GM19452 (cell line): ENCODE results near the gene CCDC63.
"Not testable (repeated sequence)": the region's sequence is repeated elsewhere in the genome, so short reads cannot be mapped to it uniquely, and the experiment has no call there.

Experiments
- ATAC-seq: cut with Tn5 transposase; IDR thresholded peaks from one replicate; pipeline ENCODE4 v1.9.1; 2021; ENCODE audit not compliant: unreplicated experiment

Gene CCDC63

DNA sequence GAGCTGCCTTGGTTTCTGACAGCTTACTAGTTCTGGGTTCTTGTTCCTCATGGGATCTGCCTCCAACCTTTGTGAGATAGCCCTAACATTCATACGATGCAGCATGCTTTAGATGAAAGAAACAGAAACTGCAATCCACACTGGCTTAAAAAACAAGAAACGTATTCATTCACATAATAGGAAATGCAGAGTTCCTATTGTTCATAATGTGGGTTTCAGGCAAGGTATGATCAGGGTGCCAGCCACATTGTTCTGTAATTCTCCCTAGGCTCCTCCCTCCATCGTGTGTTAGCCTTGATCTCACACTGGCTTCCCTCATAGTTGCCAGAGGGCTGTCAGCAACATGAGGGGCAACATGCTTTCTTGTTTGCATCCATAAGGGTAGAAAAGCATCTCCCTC is 2.7 kb upstream of the CCDC63 start:
- no peak for ATAC-seq

DNA sequence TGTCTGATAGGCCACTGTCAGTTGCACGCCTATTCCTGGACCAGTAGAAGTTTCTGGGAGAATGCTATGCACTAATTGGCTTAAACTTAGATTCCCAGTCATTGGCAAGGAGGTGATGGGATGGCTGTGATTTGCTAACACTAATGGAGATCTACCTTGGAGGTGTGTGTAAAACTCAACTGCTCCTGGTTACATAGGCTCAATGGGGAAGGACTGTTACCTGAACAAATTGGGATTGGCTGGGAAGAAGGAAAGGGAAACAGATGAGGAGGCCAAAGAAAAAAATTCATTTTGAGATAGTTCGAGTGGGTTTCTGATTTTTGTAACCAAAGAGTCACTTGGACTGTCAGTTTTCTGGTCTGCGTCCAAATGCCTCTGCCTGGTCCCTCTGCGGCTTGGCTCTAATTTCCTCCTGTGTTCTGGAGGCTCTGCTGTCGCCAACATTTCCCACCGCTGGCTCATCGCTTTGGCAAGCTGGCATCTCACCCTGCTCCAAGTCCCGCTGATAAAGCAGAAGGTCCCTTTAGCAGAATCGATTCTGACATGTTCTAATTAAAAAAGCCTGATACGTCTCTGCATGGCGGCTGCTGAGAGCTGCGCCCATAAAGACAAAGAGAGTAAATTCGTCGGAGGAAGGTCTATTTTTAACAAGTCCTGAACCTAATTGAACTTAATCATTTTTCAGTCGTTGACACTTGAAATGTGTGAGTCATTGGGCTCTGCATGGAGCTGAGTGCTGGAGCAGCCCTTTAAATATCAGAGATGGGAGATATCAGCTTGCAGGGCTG is 2.0 kb upstream of the CCDC63 start:
- no peak for ATAC-seq

DNA sequence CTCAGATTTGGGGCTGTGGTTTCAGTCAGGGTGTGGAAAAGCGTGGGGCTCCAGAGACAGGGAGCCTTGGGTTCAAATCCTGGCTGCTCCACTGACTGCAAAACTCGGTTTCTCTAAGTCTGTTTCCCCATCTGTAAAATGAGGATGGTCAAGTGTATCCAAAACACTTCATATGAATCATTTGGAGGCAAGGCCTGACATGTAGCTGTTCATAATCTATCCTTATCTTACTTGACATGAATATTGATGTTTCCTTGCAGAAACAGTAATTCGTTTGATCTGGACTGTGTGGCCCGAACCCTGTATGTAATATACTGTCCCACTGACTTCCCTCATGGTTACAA is 1.5 kb upstream of the CCDC63 start:
- ATAC-seq: no peak

DNA sequence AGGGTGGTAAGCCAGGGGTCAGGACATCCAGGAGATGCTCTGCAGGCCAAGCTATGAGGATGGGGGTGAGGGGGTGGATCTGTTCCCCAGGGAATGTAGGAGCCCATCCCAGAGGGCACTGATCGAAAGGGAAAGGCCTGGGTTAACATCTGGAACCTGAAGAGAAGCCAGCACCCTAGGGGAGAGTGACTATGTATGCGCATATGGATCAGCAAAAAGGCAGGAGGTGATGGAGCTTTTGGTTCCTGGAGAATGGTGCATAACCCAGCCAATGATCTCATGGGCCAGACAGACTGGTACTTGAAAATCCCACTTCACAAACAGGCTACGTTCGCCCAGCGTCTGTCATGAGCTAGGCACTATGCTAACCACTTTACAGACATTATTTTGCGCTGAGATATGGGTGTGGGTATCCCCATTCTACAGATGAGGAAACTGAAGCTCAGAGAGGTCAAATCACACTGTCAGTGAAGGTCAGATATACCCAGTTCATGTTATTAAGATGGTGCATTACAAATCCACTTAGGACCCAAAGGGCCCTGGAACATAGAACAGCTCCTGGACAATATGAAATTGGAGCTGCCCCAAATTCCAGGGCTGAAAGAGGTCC is 1.6 kb downstream of the CCDC63 start:
- ATAC-seq: no peak

DNA sequence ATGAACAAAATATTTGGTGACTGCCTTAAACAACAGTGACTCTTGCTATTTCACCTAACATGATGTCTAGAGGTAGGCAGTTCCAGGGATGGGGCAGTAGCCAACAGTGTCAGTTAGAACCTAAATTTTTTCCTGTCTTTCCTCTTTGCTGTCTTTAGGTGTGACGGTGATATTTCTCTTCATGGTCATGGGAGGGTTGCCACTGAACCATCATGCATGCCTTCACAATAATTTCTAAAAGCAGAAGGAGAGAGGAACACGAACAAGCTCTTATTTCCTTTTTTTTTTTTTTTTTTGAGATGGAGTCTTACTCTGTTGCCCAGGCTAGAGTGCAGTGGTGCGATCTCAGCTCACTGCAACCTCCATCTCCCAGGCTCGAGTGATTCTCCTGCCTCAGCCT is 2.4 kb downstream of the CCDC63 start:
- ATAC-seq: no peak

DNA sequence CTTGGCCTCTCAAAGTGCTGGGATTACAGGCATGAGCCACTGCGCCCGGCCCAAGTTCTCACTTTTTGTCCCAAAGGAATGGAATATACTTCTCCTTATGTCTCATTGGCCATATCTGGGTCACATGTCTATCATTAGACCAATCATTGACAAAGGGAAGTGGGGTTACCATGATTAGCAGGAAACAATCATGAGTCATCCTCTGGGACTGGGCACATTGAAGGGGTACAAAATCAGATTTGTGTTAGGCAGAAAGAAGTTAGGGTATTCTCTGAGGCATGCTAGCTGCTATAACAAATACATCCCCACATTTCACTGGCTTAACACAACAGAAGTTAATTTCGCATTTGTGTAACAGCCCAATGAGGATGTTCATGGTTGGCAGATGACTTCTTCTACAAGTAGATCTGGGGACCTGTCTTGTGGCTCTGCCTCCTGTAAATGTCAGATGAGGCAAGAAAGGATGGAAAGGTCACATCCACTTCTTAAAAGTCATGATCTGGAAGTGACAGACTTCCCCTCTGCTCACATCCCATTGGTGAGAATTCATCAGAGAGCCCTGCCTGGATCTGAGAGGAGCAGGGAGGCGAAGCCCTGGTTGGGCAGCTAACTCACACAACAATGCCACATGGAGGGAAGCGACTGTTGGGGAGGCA is 3.1 kb downstream of the CCDC63 start:
- no peak for ATAC-seq

DNA sequence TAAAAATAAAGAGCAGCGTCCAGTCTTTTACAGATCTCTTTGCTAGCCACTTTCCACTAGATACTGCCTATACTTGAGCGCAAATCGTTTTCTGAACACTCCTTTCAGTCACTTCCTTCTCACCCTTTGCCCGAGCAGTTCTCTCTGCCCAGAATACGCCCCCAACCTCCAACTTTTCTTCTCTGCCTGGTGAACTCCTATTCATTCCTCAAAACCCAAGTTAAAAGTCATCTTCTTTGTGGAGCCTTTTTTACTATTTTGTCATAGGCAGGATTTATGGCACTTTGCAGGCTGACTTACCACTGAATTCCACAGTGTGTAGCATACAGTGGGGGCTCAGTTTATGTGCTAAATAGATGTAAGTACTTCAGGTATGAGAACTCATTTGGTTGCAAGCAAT is 4.0 kb downstream of the CCDC63 start:
- no peak for ATAC-seq

DNA sequence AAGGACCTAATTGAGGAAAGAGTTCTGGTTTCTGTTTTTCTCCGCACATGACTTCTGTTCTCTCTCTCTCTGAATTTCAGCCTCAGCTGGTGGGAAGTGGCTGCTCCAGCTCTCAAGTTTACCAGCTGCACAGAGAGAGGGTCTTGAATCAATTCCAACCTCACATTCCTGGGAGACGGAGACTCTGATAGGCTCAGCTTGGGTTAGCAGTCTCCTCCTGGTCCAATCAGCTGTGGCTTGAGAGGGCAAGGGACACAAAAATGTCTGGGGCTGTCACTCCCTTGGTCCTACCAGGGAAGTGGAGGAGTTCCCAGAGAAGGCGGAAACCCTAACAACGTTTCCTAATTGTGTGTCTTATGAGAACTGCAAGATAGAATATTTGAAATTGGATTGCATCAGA is 7.0 kb downstream of the CCDC63 start:
- no peak for ATAC-seq

DNA sequence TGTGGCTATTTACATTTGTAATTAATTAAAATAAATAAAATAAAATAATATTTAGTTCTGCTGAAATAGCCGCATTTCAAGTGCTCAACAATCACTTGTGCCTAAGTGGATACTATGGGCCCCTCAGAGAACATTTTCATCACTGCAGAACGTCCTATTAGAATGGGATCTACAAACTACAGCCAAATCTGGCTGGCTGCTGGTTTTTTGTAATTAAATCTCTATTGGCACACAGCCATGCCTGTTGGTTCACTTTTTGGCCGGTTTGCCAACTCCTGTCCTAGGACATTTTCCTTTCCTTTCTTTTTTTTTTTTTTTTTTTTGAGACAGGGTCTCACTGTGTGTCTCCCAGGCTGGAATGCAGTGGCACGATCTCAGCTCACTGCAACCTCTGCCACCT is 9.8 kb downstream of the CCDC63 start:
- ATAC-seq: no peak

DNA sequence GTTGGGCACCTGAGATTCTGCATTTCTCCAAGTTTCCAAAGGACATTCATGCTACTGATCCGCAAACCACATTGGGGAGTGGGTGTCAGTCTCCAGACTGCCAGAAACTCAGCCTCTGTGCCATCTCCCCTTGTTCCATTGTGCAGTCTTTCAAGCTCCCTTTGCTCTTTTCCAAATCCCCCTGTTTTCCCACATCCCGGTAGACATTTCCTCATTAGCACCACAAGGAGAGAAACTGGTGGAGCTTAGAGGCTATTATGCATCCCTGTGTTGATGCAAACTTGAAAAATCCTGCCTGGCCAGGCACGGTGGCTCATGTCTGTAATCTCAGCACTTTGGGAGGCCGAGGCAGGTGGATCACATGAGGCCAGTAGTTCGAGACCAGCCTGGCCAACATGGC is 10.7 kb downstream of the CCDC63 start:
- ATAC-seq: no peak

DNA sequence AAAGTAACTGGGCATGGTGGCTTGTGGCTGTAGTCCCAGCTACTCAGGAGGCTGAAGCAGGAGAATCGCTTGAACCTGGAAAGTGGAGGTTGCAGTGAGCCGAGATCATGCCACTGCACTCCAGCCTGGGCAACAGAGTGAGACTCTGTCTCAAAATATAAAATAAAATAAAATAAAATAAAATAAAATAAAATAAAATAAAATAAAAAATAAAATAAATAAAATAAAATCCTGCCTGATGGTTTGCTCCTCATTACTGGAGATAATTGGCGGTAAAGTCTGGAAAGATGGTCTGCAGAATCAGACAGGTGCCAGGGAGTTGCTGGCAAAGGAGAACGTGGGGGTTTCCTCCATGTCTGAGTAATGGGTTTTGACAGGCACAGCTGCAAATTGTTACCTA is 11.2 kb downstream of the CCDC63 start:
- ATAC-seq: not testable (repeated sequence)

DNA sequence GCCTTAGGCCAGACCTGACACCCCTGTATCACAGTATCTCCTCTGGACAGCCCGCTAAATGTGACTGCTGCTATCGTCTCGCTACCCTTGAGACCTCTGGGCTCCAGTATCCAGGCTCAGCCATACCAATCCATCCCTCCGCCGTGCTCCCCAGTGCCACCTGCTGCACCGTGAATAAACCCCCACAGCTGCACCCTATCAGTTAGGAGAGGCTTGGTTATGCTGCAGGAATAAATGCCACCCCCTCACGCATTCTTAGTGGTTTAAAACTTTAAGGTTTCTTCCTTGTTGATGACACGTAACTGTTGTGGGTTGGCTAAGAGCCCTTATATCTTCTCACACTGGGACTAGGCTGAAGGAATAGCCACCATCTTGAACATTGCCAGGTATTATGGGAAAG is 12.1 kb downstream of the CCDC63 start:
- ATAC-seq: no peak

DNA sequence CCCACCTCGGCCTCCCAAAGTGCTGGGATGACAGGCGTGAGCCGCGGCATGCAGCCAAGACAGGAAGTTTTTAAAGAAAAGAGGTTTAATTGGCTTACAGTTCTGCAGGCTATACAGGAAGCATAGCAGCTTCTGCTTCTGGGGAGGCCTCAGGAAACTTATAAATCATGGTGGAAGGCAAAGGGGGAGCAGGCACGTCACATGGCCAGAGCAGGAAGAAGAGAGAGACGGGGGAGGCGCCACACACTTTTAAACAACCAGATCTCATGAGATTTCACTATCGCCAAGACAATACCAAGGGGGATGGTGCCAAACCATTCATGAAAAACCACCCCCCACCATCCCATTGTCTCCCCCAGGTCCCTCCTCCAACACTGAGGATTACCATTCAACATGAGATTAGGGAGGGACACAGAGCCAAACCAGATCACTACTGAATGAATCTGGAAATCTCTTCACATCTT is 14.1 kb downstream of the CCDC63 start:
- ATAC-seq: no peak

DNA sequence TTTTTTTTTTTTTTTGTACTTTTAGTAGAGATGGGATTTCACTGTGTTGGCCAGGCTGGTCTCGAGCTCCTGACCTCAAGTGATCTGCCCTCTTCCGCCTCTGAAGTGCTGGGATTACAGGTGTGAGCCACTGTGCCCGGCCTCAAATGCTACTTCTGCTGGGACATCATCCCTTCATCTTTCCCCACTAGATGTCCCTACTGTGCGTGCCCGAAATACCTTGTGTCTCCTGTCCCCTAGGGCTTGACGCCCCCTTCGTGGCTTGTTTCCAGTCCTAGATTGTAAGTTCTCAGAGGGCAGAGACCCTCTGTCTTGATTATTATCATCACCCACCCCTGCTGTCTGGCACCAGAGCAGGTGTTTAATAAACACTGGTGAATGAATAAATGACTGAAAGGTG is 14.9 kb downstream of the CCDC63 start:
- ATAC-seq: no peak

DNA sequence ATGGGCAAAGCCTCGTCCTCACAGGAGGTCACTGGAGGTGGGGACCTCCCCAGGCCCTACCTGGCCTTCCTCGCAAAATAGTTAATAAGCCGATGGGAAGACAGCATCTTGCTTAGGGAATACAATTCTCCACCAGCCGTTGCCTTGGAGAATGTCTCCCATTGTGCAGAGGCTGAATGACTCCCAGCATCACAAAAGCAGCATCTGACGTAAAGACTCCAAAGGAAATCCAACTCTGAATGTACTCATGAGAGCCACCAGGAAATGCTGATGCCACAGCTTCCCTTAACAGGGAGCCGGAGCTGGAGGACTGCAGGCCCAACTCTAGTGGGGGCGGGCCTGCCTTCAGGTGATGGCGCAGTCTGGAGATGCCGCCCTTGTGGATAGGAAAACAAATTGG is 15.5 kb downstream of the CCDC63 start:
- no peak for ATAC-seq

DNA sequence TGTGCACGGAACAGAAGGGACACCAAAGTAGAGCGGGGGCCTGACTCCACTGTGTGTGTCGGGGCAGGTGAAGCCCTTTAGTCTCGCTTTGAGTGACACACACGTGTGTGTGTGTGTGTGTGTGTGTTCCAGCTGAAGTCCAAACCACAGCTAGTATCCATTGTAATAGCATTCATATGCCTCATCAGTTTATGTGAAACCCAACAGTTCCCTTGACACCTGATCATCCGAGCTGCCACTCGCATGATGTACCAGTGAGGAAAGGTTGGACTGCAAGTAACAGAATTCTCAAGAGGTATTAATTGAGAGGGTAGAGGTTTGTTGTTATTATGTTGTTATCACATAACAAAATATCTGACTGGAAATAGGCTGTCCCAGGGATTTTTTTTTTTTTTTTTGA is 16.4 kb downstream of the CCDC63 start:
- ATAC-seq: no peak

DNA sequence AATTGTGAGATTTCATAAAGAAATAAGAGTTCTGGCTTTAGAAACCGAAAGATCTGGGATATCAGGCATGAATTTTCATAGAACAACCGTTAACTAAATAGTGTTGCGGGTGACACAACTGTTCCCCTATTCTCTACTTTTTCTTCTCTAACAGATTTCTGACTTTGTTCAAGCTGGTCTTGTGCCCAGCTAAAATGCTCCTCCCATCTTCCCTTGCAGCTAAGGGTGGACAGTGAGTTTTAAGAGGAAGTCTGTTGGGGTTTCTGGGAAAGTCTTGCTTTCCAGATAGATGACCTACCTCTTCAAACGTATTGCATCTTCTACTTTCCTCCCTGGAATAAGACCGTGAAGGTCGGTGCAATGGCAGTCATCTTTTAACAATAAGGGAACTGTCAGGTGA is 18.7 kb downstream of the CCDC63 start:
- ATAC-seq: no peak

DNA sequence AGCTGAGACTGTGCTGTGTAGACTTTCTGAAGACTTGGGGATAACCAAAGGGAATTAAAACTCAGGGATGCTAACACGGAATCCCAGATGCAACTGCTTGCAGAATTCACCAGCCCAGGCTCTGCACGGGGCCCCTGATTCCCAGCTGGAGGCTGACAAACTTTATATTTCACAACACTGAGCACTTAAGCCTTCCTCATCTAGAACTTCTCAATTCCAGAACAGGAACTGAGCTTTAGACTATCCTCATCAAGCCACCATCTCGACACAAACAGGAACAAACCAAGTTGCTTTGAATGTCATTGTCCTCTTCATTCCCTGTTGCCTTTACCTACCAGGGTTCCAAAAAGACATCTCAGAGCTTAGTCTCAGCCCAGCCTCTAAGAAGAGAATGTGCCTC is 22.2 kb downstream of the CCDC63 start:
- no peak for ATAC-seq

DNA sequence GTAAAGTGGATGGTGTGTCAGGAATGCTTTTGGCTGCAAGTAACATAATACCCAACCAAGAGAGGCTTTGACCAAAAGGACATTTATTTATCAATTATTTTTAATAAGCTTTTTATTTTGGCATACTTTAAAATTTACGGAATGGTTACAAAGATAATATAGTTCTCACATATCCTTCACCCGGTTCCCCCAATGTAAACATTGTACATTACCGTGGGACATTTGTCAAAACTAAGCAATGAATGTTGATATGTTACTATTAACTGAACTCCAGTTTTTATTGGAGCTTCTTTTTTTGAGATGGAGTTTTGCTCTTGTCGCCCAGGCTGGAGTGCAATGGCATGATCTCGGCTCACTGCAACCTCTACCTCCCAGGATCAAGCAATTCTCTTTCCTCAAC is 23.0 kb downstream of the CCDC63 start:
- no peak for ATAC-seq

DNA sequence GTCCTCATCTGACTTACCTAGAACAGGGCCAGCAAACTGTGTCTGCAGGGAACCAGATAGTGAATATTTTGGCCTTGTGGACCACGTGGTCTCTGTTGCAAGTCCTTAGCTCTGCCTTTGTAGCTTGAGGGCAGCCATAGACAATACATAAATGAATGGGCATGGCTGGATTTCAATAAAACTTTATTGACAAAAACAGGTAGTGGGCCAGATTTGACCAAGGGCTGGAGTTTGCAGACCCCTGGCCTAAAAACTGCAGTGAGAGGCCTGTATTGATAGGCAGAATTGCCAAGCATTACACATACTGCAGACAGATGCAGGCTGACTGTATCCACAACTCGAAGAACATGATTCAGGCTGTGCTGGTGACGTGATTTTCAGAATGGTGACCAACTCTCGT is 25.3 kb downstream of the CCDC63 start:
- ATAC-seq: no peak

DNA sequence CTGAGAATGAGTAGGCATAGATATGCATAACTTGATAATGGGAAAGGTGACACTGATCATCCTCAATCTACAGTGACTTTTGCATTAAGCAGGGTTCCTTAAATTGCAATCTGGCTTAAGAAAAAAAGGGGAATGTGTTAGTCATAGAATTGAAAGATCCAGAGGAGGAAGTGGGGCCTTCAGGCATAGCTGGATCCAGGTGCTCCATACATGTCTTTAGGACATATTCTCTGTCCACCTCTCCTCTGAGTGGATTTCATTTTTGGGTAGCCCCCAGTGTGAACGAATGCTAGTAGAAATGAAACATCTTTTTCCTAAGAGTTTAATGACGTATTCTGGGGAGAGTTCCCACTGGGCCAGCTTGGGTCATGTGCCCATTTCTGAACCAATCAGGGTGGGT is 27.6 kb downstream of the CCDC63 start:
- no peak for ATAC-seq

DNA sequence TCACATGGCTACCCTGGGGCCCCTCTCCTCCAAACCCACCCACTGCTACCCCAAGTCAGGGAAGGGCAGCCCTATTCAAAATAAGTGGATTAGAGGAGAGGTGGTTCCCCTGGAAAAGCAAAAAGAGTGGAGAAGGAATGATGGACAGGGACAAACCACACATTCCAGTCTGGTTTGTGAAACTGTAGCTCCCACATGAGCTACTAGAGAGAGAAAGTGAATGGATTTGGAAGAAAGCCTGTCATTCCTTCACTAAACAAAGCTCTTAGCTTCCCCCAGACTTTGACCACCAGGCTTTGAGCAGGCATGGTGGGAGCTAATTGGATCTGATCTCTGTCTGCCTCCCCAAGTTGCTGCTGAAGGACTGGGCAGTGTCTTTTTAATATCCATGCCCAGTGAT is 28.0 kb downstream of the CCDC63 start:
- no peak for ATAC-seq
